Epithelial cell of esophagus (primary cell): Measurements from ENCODE around the gene ZNF90.
"Not testable (repeated sequence)": the region's sequence is repeated elsewhere in the genome, so short reads cannot be mapped to it uniquely, and the experiment has no call there.

Source experiments
- DNase-seq: peaks from one replicate; pipeline ENCODE4 v3.0.0; 2010; ENCODE audit warnings: low read depth
- H3K4me3 ChIP-seq: 2 replicates; pipeline ENCODE4 v1.5.1; 2011; ENCODE audit warnings: mild to moderate bottlenecking, low read length, control low read depth
- TF ChIP-seq, protein P1 (sequence below): IDR thresholded peaks from 2 replicates; pipeline ENCODE4 v1.5.1; 2011; ENCODE audit warnings: low read depth, mild to moderate bottlenecking, low read length, control low read depth, inconsistent platforms; ENCODE audit not compliant: insufficient read depth; ENCODE audit errors: missing control alignments

The ZNF90 gene

DNA sequence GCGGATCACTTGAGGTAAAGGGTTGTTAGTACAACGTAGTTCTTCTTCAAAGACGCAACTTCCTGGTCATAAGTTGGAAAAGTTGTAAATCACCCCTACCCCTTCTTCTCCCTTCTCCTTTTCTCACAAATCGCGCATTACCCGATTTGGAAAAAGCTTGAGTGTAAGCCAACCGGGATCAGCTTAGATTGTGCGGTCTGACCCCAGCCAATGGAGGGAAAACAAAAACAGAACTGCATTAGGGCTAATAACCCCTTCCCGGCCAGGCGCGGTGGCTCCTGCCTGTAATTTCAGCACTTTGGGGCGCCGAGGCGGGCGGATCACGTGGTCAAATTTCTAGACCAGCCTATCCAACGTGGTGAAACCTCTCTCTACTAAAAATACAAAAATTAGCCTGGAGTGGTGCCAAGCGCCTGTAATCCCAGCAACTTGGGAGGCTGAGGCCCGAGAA lies 806 bp downstream of the ZNF90 start:
- DNase-seq: peak; percentile 43
- TF ChIP-seq, protein P1, sequence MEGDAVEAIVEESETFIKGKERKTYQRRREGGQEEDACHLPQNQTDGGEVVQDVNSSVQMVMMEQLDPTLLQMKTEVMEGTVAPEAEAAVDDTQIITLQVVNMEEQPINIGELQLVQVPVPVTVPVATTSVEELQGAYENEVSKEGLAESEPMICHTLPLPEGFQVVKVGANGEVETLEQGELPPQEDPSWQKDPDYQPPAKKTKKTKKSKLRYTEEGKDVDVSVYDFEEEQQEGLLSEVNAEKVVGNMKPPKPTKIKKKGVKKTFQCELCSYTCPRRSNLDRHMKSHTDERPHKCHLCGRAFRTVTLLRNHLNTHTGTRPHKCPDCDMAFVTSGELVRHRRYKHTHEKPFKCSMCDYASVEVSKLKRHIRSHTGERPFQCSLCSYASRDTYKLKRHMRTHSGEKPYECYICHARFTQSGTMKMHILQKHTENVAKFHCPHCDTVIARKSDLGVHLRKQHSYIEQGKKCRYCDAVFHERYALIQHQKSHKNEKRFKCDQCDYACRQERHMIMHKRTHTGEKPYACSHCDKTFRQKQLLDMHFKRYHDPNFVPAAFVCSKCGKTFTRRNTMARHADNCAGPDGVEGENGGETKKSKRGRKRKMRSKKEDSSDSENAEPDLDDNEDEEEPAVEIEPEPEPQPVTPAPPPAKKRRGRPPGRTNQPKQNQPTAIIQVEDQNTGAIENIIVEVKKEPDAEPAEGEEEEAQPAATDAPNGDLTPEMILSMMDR: no peak
- peak overlapping the region; percentile 69 for H3K4me3 ChIP-seq

GRCh38 chr19:20079476-20079875 lies 1.7 kb downstream of the ZNF90 start:
- TF ChIP-seq, protein P1: no peak
- peak; percentile 10 for DNase-seq
- peak overlapping the region; percentile 2 for H3K4me3 ChIP-seq

- TF ChIP-seq, protein P1: no peak
- H3K4me3 ChIP-seq: no peak overlapping the region
- DNase-seq: no peak
Measured at GRCh38 chr19:20080656-20081055, 2.9 kb downstream of the ZNF90 start.

GRCh38 chr19:20082232-20082833 lies 4.5 kb downstream of the ZNF90 start:
- DNase-seq: peak; percentile 30

GRCh38 chr19:20082876-20083275 lies 5.1 kb downstream of the ZNF90 start:
- H3K4me3 ChIP-seq, DNase-seq: not testable (repeated sequence)

More at GRCh38 chr19:20082232-20082833, 4.5 kb downstream of the ZNF90 start:
- H3K4me3 ChIP-seq: not testable (repeated sequence)

DNA sequence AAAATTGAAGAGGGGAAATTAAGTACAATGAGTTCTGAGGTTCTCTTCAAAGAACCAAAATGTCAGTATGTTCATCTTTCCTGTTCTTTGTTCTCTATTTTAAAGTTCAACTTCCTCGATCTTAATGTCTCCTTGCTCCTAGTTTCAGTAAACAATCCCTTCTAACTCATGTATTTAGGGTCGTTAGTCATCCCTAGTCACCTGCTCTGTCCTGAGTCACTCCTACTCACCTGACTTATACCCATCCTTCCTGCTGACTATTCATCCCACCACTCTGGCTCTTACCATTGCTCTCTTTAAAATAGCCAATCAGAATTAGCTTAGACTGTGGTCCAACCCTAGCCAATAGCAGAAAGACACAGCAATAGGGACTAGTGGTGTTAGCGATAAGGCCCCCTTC lies 24.3 kb downstream of the ZNF90 start:
- H3K4me3 ChIP-seq: no peak overlapping the region
- peak; percentile 20 for DNase-seq
- TF ChIP-seq, protein P1: no peak

DNA sequence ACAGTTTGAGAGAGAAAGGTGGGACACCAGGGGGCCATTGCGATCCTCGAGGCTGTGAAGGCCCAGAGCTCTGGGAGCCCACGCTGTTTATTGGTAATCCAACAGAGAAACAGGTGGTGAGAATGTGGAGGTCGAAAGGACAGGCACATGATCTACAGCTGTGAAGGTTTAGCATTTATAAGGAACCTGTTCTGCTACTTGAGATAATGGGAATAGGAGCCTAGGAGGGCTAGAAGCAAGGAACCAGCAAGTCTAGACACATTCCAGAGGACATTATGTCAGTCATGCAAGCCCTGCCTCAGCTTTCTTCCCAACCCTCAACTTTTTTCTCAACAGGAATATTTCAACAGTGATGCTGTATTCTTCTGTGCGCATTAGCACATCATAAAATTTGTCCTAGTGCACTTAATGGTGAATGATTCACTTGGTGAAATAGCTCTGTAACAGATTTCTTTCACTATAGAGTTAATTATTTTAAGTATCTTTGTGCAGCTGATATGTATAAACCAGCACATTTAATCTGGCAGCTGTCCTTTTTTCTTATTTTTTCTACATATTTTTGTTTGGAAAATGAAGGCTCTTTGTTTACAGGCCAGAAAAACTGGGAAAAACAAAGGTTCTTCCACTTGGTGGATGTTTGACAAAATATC lies 25.4 kb downstream of the ZNF90 start:
- TF ChIP-seq, protein P1: no peak
- peak; percentile 71 for DNase-seq
- no peak overlapping the region for H3K4me3 ChIP-seq

DNA sequence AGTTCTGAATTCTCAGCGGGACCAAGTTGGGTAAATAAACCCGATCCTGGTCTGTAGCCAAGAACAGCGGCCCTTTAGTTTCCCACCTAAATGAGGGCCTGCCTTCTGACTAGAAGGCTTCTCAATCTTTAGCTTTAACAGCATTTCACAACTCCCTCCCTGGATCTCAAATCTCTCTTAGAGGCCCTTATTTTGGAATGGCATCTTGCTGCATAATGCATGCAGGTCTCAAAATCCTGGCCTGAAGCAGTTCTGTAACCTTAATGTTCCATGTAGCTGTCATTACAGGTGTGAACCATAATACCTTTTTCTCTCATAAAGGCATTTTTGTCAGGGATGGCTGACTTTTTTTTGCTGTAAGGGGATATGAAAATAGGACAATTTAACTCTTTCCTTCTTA lies 29.5 kb downstream of the ZNF90 start:
- TF ChIP-seq, protein P1: no peak
- DNase-seq: no peak
- no peak overlapping the region for H3K4me3 ChIP-seq

- not testable (repeated sequence) for DNase-seq, H3K4me3 ChIP-seq
Measured at GRCh38 chr19:20118064-20118839, 40.5 kb downstream of the ZNF90 start.
